ENCODE measurements around the gene CCDC33.
A peak's percentile ranks its signal among the peaks of the same experiment; 100 is the strongest.

CCDC33 gene

DNA sequence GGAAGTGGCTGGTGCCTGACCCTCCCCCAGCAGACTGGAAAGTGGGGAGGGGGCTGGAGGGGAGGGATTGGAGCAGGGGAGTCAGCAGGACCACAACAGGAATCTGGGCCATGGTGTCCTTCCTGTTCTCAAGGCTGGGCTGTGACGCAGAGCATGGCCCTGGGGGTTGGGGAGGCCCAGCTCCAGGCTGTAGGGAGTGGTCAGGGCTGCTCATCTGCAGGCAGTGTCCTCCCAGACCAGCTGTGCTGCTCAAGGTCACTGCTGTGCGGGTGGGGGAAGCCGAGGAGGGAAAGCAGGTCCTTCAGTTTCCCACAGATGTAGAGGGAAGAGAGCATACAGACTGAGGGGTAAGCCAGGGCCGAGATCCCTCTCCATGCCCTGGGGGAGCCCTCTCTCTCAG is 90.6 kb downstream of the CCDC33 start:
- no peak for DNase-seq
- POLR2A ChIA-PET: no interaction called here
- CTCF ChIA-PET: no interaction called here
- Histone ChIP-seq H3K27me3 (replicated peaks in 2 of 5; ENCODE audit: control insufficient read depth in 4 of 5, insufficient read depth in 5 of 5, low read length in 4 of 5) (no peaks in the 10 kb centered on the region), H3K4me1 (ENCODE audit: control extremely low read depth in 1 of 4, control insufficient read depth in 4 of 4, insufficient read depth in 4 of 4, low read length in 3 of 4) (peaks cover 0 to 32% (median 17%) of the 10 kb centered on the region in 4 experiments), H3K36me3 (ENCODE audit: control insufficient read depth in 4 of 4, insufficient read depth in 4 of 4, low read length in 3 of 4) (no peaks in the 10 kb centered on the region), H3K9me3 (ENCODE audit: control extremely low read depth in 1 of 5, control insufficient read depth in 4 of 5, insufficient read depth in 2 of 5, low read depth in 1 of 5, low read length in 4 of 5) (no peaks in the 10 kb centered on the region), H3K4me3 (ENCODE audit: control insufficient read depth in 1 of 7, extremely low read depth in 1 of 7, insufficient read depth in 4 of 7, low read depth in 2 of 7, low read length in 6 of 7) (no peak overlapping the region), H3K27ac (ENCODE audit: insufficient read depth in 1 of 2, low read depth in 1 of 2, low read length in 2 of 2, poor library complexity in 1 of 2, severe bottlenecking in 2 of 2) (no peak overlapping the region)
- 75% methylated on average over 4 of the region's 4 CpGs for WGBS (ENCODE audit: insufficient coverage)

DNA sequence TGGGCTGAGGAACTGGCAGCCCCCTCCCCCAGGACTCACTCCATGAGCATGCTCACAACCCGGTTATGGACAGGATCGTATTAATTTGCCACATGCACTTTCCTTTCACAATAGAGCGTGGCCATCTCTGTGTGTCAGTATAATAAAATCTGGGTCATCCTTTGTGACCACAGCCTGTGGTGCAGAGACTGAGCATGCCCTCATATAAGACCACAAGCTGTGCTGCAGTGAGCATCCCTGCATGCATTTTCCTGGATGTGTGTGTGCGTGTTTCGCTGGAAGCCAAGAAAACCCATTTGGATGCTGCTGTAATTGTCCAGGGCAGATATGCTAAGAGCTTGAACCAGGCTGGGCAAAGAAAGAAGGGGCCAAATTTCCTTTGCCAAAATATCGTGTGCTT is 91.6 kb downstream of the CCDC33 start:
- peaks cover 0 to 32% (median 17%) of the 10 kb centered on the region in 4 experiments for H3K4me1 ChIP-seq (ENCODE audit: control extremely low read depth in 1 of 4, control insufficient read depth in 4 of 4, insufficient read depth in 4 of 4, low read length in 3 of 4)
- CTCF ChIA-PET: interaction anchor here (1.3 kb wide), 1 partner anchor 20 kb away, joined by 3 read pairs; no protein-coding TSS in a partner anchor
- H3K27ac ChIP-seq (ENCODE audit: insufficient read depth in 1 of 2, low read depth in 1 of 2, low read length in 2 of 2, poor library complexity in 1 of 2, severe bottlenecking in 2 of 2): no peak overlapping the region
- DNase-seq: no peak
- no peaks in the 10 kb centered on the region for H3K36me3 ChIP-seq (ENCODE audit: control insufficient read depth in 4 of 4, insufficient read depth in 4 of 4, low read length in 3 of 4)
- no peak overlapping the region for H3K4me3 ChIP-seq (ENCODE audit: control insufficient read depth in 1 of 7, extremely low read depth in 1 of 7, insufficient read depth in 4 of 7, low read depth in 2 of 7, low read length in 6 of 7)
- no peaks in the 10 kb centered on the region for H3K9me3 ChIP-seq (ENCODE audit: control extremely low read depth in 1 of 5, control insufficient read depth in 4 of 5, insufficient read depth in 2 of 5, low read depth in 1 of 5, low read length in 4 of 5)
- 95% methylated on average over 5 of the region's 6 CpGs for WGBS (ENCODE audit: insufficient coverage)
- POLR2A ChIA-PET: no interaction called here
- H3K27me3 ChIP-seq (replicated peaks in 2 of 5; ENCODE audit: control insufficient read depth in 4 of 5, insufficient read depth in 5 of 5, low read length in 4 of 5): no peaks in the 10 kb centered on the region

DNA sequence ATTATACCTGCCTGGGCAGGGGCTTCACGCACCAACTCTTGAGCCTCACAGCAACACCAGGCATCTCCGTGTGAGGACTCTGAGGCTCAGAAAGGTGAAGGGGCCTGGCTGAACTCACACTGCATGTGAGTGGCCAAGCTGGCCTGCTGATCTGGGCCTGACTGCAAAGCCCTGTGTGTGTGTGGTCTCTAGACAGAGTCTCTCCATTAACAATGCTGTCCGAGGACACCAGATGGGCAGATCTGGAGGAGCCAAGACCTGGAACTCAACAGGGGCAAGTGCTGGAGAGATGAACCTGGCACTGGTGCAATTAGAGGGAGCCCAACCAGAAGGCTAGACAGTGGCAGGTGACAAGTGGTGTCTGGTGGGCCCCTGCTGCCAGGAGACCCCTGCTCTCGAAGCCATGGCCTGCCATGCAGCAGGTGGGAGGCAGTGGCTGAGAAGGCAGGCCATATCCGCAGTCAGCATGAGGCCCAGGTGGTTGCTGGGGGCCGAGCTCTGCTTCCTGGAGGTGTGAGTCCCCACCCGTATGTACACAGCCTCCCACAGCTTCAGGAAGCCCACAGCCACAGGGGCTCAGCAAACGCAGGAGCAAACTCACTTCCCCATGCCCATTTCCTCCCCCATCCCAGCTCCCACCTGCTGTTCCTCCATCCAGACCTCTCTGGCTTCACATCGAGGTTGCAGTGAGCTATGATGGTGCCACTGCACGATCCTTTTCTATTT is 92.4 kb downstream of the CCDC33 start:
- Histone ChIP-seq H3K4me1 (ENCODE audit: control extremely low read depth in 1 of 4, control insufficient read depth in 4 of 4, insufficient read depth in 4 of 4, low read length in 3 of 4) (peaks cover 0 to 29% (median 17%) of the 10 kb centered on the region in 4 experiments), H3K27me3 (replicated peaks in 2 of 5; ENCODE audit: control insufficient read depth in 4 of 5, insufficient read depth in 5 of 5, low read length in 4 of 5) (no peaks in the 10 kb centered on the region), H3K36me3 (ENCODE audit: control insufficient read depth in 4 of 4, insufficient read depth in 4 of 4, low read length in 3 of 4) (no peaks in the 10 kb centered on the region), H3K4me3 (ENCODE audit: control insufficient read depth in 1 of 7, extremely low read depth in 1 of 7, insufficient read depth in 4 of 7, low read depth in 2 of 7, low read length in 6 of 7) (no peak overlapping the region), H3K27ac (ENCODE audit: insufficient read depth in 1 of 2, low read depth in 1 of 2, low read length in 2 of 2, poor library complexity in 1 of 2, severe bottlenecking in 2 of 2) (no peak overlapping the region), H3K9me3 (ENCODE audit: control extremely low read depth in 1 of 5, control insufficient read depth in 4 of 5, insufficient read depth in 2 of 5, low read depth in 1 of 5, low read length in 4 of 5) (no peaks in the 10 kb centered on the region)
- CTCF ChIA-PET: interaction anchor here (1.3 kb wide), 1 partner anchor 21 kb away, joined by 3 read pairs; no protein-coding TSS in a partner anchor
- peak in 1 of 3 donors; percentile 26 for DNase-seq
- POLR2A ChIA-PET: no interaction called here
- 27% methylated on average over 9 of the region's 10 CpGs for WGBS (ENCODE audit: insufficient coverage)

DNA sequence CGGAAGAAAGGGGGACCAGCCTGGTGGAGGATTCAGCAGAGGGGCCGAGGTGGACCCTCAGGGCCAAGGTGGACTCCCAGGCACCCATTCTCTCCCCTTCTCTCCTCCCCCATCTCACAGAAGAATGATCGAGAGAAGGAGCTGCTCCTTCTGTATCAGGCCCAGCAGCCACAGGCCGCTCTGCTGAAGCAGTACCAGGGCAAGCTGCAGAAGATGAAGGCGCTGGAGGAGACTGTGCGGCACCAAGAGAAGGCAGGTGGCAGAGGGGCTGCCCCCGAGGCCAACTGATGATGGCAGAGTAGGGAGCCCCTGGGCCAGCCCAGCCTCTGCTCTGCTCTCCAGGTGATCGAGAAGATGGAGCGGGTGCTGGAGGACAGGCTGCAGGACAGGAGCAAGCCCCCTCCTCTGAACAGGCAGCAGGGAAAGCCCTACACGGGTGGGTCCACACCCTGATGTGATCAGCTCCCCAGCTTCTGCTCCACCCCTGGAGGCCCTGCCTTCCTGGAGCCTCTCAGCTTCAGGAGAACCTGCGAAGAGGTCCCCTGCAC is 94.8 kb downstream of the CCDC33 start:
- no peak overlapping the region for H3K27ac ChIP-seq (ENCODE audit: insufficient read depth in 1 of 2, low read depth in 1 of 2, low read length in 2 of 2, poor library complexity in 1 of 2, severe bottlenecking in 2 of 2)
- H3K4me3 ChIP-seq (ENCODE audit: control insufficient read depth in 1 of 7, extremely low read depth in 1 of 7, insufficient read depth in 4 of 7, low read depth in 2 of 7, low read length in 6 of 7): no peak overlapping the region
- no peak for DNase-seq
- ChIA-PET POLR2A (interaction anchor here (0.5 kb wide), 2 partner anchors 405 to 480 kb away, joined by 3 read pairs; no protein-coding TSS in a partner anchor), CTCF (interaction anchor here (1.5 kb wide), 1 partner anchor 10 kb away, joined by 13 read pairs; no protein-coding TSS in a partner anchor)
- H3K9me3 ChIP-seq (ENCODE audit: control extremely low read depth in 1 of 5, control insufficient read depth in 4 of 5, insufficient read depth in 2 of 5, low read depth in 1 of 5, low read length in 4 of 5): peaks cover 0 to 8% (median 0%) of the 10 kb centered on the region in 5 experiments
- H3K36me3 ChIP-seq (ENCODE audit: control insufficient read depth in 4 of 4, insufficient read depth in 4 of 4, low read length in 3 of 4): no peaks in the 10 kb centered on the region
- 91% methylated on average over 8 of the region's 11 CpGs for WGBS (ENCODE audit: insufficient coverage)
- peaks cover 0 to 26% (median 17%) of the 10 kb centered on the region in 4 experiments for H3K4me1 ChIP-seq (ENCODE audit: control extremely low read depth in 1 of 4, control insufficient read depth in 4 of 4, insufficient read depth in 4 of 4, low read length in 3 of 4)
- H3K27me3 ChIP-seq (replicated peaks in 2 of 5; ENCODE audit: control insufficient read depth in 4 of 5, insufficient read depth in 5 of 5, low read length in 4 of 5): no peaks in the 10 kb centered on the region

DNA sequence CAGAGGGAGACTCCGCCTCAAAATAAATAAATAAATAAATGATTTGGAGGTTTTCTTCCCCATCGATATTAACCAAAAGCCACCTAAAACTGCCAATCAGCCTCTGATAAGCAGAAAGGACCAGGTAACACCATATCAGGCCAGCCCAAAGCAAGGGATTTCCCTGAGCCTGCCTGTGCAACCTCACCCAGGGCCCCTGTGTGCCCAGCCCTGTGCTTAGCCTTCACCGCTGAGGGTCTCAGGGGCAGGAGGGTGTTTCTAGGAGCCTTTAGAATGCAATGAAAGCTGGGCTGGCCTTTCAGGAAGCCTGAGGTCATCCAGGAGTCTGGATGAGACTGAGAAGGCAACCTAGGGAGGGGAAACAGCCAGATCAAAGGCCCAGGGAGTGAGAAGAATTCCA is 95.9 kb downstream of the CCDC33 start:
- H3K27me3 ChIP-seq (replicated peaks in 2 of 5; ENCODE audit: control insufficient read depth in 4 of 5, insufficient read depth in 5 of 5, low read length in 4 of 5): no peaks in the 10 kb centered on the region
- H3K27ac ChIP-seq (ENCODE audit: insufficient read depth in 1 of 2, low read depth in 1 of 2, low read length in 2 of 2, poor library complexity in 1 of 2, severe bottlenecking in 2 of 2): no peak overlapping the region
- DNase-seq: no peak
- WGBS (ENCODE audit: insufficient coverage): 100% methylated on average over 1 of the region's 3 CpGs
- peaks cover 0 to 8% (median 0%) of the 10 kb centered on the region in 5 experiments for H3K9me3 ChIP-seq (ENCODE audit: control extremely low read depth in 1 of 5, control insufficient read depth in 4 of 5, insufficient read depth in 2 of 5, low read depth in 1 of 5, low read length in 4 of 5)
- ChIA-PET POLR2A (no interaction called here), CTCF (interaction anchor here (1.9 kb wide), 1 partner anchor 10 kb away, joined by 4 read pairs; no protein-coding TSS in a partner anchor)
- H3K4me1 ChIP-seq (ENCODE audit: control extremely low read depth in 1 of 4, control insufficient read depth in 4 of 4, insufficient read depth in 4 of 4, low read length in 3 of 4): peaks cover 0 to 17% (median 11%) of the 10 kb centered on the region in 4 experiments
- H3K36me3 ChIP-seq (ENCODE audit: control insufficient read depth in 4 of 4, insufficient read depth in 4 of 4, low read length in 3 of 4): no peaks in the 10 kb centered on the region
- no peak overlapping the region for H3K4me3 ChIP-seq (ENCODE audit: control insufficient read depth in 1 of 7, extremely low read depth in 1 of 7, insufficient read depth in 4 of 7, low read depth in 2 of 7, low read length in 6 of 7)

DNA sequence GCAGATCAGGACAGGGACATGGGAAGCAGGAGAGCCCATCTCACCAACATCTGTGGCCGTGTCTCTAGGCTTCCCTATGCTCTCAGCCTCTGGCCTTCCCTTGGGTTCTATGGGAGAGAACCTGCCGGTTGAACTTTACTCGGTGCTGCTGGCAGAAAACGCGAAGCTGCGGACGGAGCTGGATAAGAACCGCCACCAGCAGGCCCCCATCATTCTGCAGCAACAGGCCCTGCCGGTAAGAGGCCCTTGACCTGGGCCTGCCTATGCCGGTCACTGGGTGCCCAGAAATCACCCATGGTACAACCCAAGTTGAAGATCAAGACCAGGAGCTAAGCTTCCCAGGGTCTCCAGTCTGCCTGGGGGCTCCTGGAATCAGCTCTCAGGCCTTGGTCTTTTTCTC is 96.5 kb downstream of the CCDC33 start:
- Histone ChIP-seq H3K9me3 (ENCODE audit: control extremely low read depth in 1 of 5, control insufficient read depth in 4 of 5, insufficient read depth in 2 of 5, low read depth in 1 of 5, low read length in 4 of 5) (peaks cover 0 to 8% (median 0%) of the 10 kb centered on the region in 5 experiments), H3K27me3 (replicated peaks in 2 of 5; ENCODE audit: control insufficient read depth in 4 of 5, insufficient read depth in 5 of 5, low read length in 4 of 5) (no peaks in the 10 kb centered on the region), H3K4me3 (ENCODE audit: control insufficient read depth in 1 of 7, extremely low read depth in 1 of 7, insufficient read depth in 4 of 7, low read depth in 2 of 7, low read length in 6 of 7) (no peak overlapping the region), H3K4me1 (ENCODE audit: control extremely low read depth in 1 of 4, control insufficient read depth in 4 of 4, insufficient read depth in 4 of 4, low read length in 3 of 4) (peaks cover 0 to 12% (median 11%) of the 10 kb centered on the region in 4 experiments), H3K36me3 (ENCODE audit: control insufficient read depth in 4 of 4, insufficient read depth in 4 of 4, low read length in 3 of 4) (no peaks in the 10 kb centered on the region), H3K27ac (ENCODE audit: insufficient read depth in 1 of 2, low read depth in 1 of 2, low read length in 2 of 2, poor library complexity in 1 of 2, severe bottlenecking in 2 of 2) (no peak overlapping the region)
- DNase-seq: no peak
- 99% methylated on average over 9 of the region's 10 CpGs for WGBS (ENCODE audit: insufficient coverage)
- CTCF ChIA-PET: interaction anchor here (1.9 kb wide), 1 partner anchor 10 kb away, joined by 4 read pairs; no protein-coding TSS in a partner anchor
- POLR2A ChIA-PET: no interaction called here

DNA sequence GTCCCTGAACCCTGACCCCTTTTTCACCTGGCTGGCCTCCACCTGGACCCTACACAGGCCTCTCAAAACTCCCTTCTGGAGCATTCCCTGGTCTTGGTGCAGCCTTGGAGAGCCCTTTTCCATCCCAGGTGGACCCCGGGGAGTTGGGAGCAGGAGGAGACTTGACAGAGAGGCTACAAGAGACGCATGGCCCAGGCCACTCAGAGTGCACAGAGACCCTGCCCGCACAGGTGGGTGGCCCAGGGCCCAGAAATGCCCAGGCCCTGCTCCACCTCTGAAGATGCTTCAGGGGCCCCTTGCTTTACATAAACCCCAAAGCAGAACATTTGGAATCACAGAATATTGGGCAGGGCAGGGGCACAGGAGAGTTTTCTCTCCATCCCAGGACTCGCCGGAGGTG is 97.0 kb downstream of the CCDC33 start:
- no peaks in the 10 kb centered on the region for H3K27me3 ChIP-seq (replicated peaks in 2 of 5; ENCODE audit: control insufficient read depth in 4 of 5, insufficient read depth in 5 of 5, low read length in 4 of 5)
- WGBS (ENCODE audit: insufficient coverage): 100% methylated on average over 4 of the region's 5 CpGs
- POLR2A ChIA-PET: no interaction called here
- H3K4me1 ChIP-seq (ENCODE audit: control extremely low read depth in 1 of 4, control insufficient read depth in 4 of 4, insufficient read depth in 4 of 4, low read length in 3 of 4): peaks cover 0 to 8% (median 7%) of the 10 kb centered on the region in 4 experiments
- DNase-seq: no peak
- peaks cover 0 to 8% (median 0%) of the 10 kb centered on the region in 5 experiments for H3K9me3 ChIP-seq (ENCODE audit: control extremely low read depth in 1 of 5, control insufficient read depth in 4 of 5, insufficient read depth in 2 of 5, low read depth in 1 of 5, low read length in 4 of 5)
- CTCF ChIA-PET: interaction anchor here (1.9 kb wide), 1 partner anchor 11 kb away, joined by 4 read pairs; no protein-coding TSS in a partner anchor
- H3K36me3 ChIP-seq (ENCODE audit: control insufficient read depth in 4 of 4, insufficient read depth in 4 of 4, low read length in 3 of 4): no peaks in the 10 kb centered on the region
- H3K4me3 ChIP-seq (ENCODE audit: control insufficient read depth in 1 of 7, extremely low read depth in 1 of 7, insufficient read depth in 4 of 7, low read depth in 2 of 7, low read length in 6 of 7): no peak overlapping the region
- no peak overlapping the region for H3K27ac ChIP-seq (ENCODE audit: insufficient read depth in 1 of 2, low read depth in 1 of 2, low read length in 2 of 2, poor library complexity in 1 of 2, severe bottlenecking in 2 of 2)

All from common myeloid progenitor, CD34-positive (primary cell).